ENCODE results near the gene CASQ1. TPM values are rescaled to one million over a fixed set of nuclear protein-coding genes. Genes with fewer than 3 reads are reported as not detected.

CASQ1 gene
- total RNA-seq, 1 donor from 2014 or later = not detected

GRCh38 chr1:160216301-160216700, 25.9 kb downstream of the CASQ1 start:
- Mint-ChIP-seq H3K4me3 (ENCODE audit: unreplicated experiment) (no peak overlapping the region), H3K27me3 (ENCODE audit: unreplicated experiment) (peaks cover 3% of the 10 kb centered on the region), H3K4me1 (ENCODE audit: low read depth, unreplicated experiment) (peaks cover 10% of the 10 kb centered on the region), H3K27ac (ENCODE audit: unreplicated experiment) (no peak overlapping the region), H3K36me3 (ENCODE audit: unreplicated experiment) (peaks cover 5% of the 10 kb centered on the region), H3K9me3 (ENCODE audit: unreplicated experiment) (peaks cover 2% of the 10 kb centered on the region)
- TF ChIP-seq CTCF (IDR thresholded peaks at IDR 0.05; ENCODE audit: partially characterized antibody, unreplicated experiment) = no peak
- no peak for DNase-seq

GRCh38 chr1:160217481-160218051, 27.2 kb downstream of the CASQ1 start:
- Mint-ChIP-seq H3K4me3 (ENCODE audit: unreplicated experiment) (no peak overlapping the region), H3K4me1 (ENCODE audit: low read depth, unreplicated experiment) (peaks cover 4% of the 10 kb centered on the region), H3K27me3 (ENCODE audit: unreplicated experiment) (no peaks in the 10 kb centered on the region), H3K9me3 (ENCODE audit: unreplicated experiment) (no peaks in the 10 kb centered on the region), H3K36me3 (ENCODE audit: unreplicated experiment) (peaks cover 5% of the 10 kb centered on the region), H3K27ac (ENCODE audit: unreplicated experiment) (no peak overlapping the region)
- no peak for DNase-seq
- TF ChIP-seq CTCF (IDR thresholded peaks at IDR 0.05; ENCODE audit: partially characterized antibody, unreplicated experiment) = no peak

GRCh38 chr1:160219062-160219929, 28.9 kb downstream of the CASQ1 start:
- Mint-ChIP-seq H3K27me3 (ENCODE audit: unreplicated experiment) (no peaks in the 10 kb centered on the region), H3K4me1 (ENCODE audit: low read depth, unreplicated experiment) (peaks cover 4% of the 10 kb centered on the region), H3K4me3 (ENCODE audit: unreplicated experiment) (no peak overlapping the region), H3K9me3 (ENCODE audit: unreplicated experiment) (no peaks in the 10 kb centered on the region), H3K36me3 (ENCODE audit: unreplicated experiment) (no peaks in the 10 kb centered on the region), H3K27ac (ENCODE audit: unreplicated experiment) (no peak overlapping the region)
- DNase-seq = peak; percentile 53
- peak; percentile 17 for TF ChIP-seq CTCF (IDR thresholded peaks at IDR 0.05; ENCODE audit: partially characterized antibody, unreplicated experiment)

- Mint-ChIP-seq H3K27me3 (ENCODE audit: unreplicated experiment) (no peaks in the 10 kb centered on the region), H3K4me3 (ENCODE audit: unreplicated experiment) (no peak overlapping the region), H3K4me1 (ENCODE audit: low read depth, unreplicated experiment) (peaks cover 4% of the 10 kb centered on the region), H3K9me3 (ENCODE audit: unreplicated experiment) (no peaks in the 10 kb centered on the region), H3K36me3 (ENCODE audit: unreplicated experiment) (no peaks in the 10 kb centered on the region), H3K27ac (ENCODE audit: unreplicated experiment) (no peak overlapping the region)
- no peak for TF ChIP-seq CTCF (IDR thresholded peaks at IDR 0.05; ENCODE audit: partially characterized antibody, unreplicated experiment)
- no peak for DNase-seq
Observed at GRCh38 chr1:160220301-160220700, 29.9 kb downstream of the CASQ1 start.

- no peak overlapping the region for H3K27ac Mint-ChIP-seq (ENCODE audit: unreplicated experiment)
- DNase-seq = no peak
- no peak overlapping the region for H3K4me3 Mint-ChIP-seq (ENCODE audit: unreplicated experiment)
- H3K9me3 Mint-ChIP-seq (ENCODE audit: unreplicated experiment) = no peaks in the 10 kb centered on the region
- no peak for TF ChIP-seq CTCF (IDR thresholded peaks at IDR 0.05; ENCODE audit: partially characterized antibody, unreplicated experiment)
- H3K27me3 Mint-ChIP-seq (ENCODE audit: unreplicated experiment) = no peaks in the 10 kb centered on the region
- no peaks in the 10 kb centered on the region for H3K36me3 Mint-ChIP-seq (ENCODE audit: unreplicated experiment)
- peaks cover 4% of the 10 kb centered on the region for H3K4me1 Mint-ChIP-seq (ENCODE audit: low read depth, unreplicated experiment)
Observed at GRCh38 chr1:160221089-160221488, 30.7 kb downstream of the CASQ1 start.

All from glutamatergic neuron (in vitro differentiated cells).